Measurements from ENCODE around the gene CROCC2.

Gene CROCC2

DNA sequence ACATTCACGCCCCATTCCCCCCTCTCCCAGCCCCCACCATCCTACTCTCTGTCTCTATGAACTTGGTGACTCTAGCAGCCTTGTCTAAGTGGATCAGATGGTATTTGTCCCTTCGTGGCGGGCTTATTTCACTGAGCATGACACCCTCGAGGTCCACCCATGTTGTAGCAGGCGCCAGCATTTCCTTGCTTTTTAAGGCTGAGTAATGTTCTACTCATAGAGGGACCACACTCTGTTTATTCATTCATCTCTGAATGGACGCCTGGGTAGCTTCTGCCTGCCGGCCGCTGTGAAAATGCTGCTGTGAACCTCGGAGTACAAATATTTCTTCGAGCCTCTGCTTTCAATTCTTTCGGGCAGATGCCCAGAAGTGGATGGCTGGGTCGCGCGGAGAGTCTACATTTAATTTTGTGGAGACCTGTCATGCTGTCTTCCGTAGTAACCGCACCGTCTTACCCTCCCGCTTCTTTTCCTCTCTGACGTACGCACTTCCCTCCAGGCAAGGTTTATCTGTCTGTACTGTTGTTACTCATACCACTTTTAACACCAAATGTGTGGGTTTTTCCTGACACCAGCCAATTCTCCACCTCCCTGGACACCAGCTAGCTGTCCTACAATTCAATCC is 5.6 kb downstream of the CROCC2 start:
- TF ChIP-seq, protein P1, sequence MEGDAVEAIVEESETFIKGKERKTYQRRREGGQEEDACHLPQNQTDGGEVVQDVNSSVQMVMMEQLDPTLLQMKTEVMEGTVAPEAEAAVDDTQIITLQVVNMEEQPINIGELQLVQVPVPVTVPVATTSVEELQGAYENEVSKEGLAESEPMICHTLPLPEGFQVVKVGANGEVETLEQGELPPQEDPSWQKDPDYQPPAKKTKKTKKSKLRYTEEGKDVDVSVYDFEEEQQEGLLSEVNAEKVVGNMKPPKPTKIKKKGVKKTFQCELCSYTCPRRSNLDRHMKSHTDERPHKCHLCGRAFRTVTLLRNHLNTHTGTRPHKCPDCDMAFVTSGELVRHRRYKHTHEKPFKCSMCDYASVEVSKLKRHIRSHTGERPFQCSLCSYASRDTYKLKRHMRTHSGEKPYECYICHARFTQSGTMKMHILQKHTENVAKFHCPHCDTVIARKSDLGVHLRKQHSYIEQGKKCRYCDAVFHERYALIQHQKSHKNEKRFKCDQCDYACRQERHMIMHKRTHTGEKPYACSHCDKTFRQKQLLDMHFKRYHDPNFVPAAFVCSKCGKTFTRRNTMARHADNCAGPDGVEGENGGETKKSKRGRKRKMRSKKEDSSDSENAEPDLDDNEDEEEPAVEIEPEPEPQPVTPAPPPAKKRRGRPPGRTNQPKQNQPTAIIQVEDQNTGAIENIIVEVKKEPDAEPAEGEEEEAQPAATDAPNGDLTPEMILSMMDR (IDR thresholded peaks at IDR 0.05; ENCODE audit: insufficient read depth, low read depth, low read length, missing control alignments) = no peak
- H3K4me3 ChIP-seq (ENCODE audit: low read depth, low read length) = no peak overlapping the region
- no peak for DNase-seq (ENCODE audit: low read depth)

DNA sequence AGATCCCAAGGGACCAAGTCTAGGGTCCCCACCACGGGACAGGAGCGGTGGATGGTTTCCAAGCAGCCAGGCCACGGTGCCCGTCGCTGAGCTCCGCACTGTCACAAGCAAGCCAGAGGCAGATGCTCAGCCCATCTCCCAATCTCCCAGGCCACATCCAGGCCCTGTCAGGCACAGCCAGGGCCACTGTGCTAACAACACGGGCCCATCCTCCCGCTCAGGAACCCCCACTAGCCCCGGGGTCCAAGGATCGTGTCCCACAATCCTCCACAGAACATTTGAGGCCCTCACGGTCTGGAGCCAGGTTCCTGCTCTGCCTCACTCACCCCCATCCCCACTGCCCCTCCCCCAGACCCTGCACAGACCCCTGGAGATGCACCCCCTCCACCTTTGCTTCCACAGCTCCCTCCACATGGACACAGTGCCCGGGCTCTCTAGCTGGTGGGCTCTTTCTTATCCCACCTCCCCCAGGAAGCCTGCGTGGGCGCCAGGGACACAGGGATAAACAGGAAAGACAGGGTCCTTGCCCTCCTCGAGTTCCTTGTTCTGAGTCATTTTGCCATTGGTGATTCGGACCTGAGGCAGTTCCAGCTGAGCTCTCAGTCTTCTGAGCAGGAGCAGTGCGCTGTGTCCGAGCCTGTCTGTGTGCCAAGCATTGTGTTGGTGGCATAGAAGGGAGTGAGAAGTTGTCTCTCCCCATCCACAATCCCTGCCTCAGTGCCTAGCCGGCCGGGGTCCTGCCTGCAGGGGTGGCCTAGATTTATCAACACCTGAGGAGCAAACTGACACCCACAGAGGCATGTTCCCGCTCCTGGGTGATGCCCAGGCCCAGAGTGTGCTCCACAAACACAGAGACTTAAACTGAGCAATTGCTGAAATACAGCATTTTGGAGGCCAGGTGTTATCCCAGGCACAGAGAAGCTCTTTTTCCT is 7.0 kb downstream of the CROCC2 start:
- DNase-seq (ENCODE audit: low read depth) = no peak
- H3K4me3 ChIP-seq (ENCODE audit: low read depth, low read length) = no peak overlapping the region
- TF ChIP-seq, protein P1 (IDR thresholded peaks at IDR 0.05; ENCODE audit: insufficient read depth, low read depth, low read length, missing control alignments) = no peak

DNA sequence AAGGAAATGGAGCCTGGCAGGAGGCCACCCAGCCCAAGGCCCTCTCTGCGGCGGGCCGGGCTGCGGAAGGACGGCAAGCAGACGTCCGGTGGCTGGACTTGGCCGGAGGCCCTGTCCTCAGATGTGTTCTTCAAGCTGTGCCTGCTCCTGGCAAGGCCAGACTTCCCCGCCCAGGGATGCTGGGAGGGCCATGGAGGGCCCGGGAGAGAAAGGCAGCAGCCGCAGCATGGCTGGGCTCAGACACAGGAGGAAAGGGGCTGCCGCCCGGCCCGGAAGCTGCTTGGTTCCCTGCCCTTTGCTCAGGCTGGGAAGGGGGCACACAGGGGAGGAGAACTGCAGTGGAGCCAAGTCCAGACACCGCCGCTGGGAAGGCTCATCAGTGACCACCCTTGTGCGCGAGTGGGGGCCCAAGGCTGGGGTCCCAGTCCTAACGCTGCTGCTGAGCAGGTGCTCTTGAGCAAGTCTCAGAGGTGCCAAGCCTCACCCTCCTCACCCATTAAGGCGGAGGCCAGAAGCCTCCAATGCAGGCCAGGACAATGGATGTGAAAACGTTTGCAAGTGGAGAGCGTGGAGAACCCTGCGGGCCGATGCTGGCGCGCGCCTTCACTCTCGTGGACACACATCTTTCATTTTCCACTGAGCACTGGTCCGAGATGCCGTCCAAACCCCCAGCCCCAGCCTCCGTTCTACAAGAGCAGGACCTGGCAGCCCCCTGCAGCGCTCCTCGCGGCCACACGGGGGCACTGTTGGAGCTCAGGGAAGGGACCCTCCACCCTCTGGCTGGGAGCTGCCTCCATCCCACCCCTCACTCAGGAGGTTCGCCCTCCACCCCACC is 7.9 kb downstream of the CROCC2 start:
- peak; percentile 54 for DNase-seq (ENCODE audit: low read depth)
- TF ChIP-seq, protein P1 (IDR thresholded peaks at IDR 0.05; ENCODE audit: insufficient read depth, low read depth, low read length, missing control alignments) = peak; percentile 92
- H3K4me3 ChIP-seq (ENCODE audit: low read depth, low read length) = no peak overlapping the region

DNA sequence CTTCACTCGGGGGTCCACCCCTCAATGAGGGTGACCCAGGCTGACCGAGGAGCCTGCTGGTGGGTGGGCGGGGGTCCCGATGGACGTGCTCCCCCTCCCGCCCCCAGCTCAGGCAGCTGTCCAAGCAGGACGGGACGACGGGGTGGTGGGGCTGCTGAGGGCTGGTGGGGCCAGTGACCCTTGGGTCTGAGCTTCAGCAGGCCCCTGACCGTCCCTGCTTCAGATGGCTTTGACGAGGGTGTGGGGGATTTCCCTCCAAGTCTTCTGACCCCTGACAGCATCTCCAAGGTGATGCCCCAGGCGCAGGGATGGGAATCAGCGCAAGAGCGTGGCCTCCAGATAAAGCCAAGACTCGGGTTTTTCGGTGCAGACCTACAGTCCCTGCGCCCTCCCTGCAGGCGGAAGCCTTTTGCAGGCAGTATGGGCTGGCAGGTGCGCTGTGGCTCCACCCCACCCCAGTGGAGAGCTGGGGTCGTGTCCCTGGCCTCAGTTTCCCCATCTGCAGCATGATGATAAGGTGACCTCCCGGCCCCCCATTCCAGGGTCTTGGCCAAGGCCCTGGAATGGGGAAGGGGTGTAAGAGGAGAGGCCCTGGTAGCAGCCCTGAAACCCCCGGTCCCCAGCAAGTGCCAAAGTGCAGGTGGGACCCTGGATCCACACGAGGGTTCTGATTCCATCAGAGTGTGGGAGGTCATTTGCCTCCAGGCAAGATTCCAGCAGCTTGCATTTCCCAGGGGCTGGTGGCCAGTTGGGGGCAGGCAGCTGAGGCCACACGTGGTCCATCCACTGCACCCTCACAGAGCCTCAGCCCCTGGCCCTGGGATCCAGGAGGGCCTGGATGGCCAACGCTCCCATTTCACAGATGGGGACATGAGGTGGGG is 8.7 kb downstream of the CROCC2 start:
- TF ChIP-seq, protein P1 (IDR thresholded peaks at IDR 0.05; ENCODE audit: insufficient read depth, low read depth, low read length, missing control alignments) = no peak
- no peak overlapping the region for H3K4me3 ChIP-seq (ENCODE audit: low read depth, low read length)
- no peak for DNase-seq (ENCODE audit: low read depth)

DNA sequence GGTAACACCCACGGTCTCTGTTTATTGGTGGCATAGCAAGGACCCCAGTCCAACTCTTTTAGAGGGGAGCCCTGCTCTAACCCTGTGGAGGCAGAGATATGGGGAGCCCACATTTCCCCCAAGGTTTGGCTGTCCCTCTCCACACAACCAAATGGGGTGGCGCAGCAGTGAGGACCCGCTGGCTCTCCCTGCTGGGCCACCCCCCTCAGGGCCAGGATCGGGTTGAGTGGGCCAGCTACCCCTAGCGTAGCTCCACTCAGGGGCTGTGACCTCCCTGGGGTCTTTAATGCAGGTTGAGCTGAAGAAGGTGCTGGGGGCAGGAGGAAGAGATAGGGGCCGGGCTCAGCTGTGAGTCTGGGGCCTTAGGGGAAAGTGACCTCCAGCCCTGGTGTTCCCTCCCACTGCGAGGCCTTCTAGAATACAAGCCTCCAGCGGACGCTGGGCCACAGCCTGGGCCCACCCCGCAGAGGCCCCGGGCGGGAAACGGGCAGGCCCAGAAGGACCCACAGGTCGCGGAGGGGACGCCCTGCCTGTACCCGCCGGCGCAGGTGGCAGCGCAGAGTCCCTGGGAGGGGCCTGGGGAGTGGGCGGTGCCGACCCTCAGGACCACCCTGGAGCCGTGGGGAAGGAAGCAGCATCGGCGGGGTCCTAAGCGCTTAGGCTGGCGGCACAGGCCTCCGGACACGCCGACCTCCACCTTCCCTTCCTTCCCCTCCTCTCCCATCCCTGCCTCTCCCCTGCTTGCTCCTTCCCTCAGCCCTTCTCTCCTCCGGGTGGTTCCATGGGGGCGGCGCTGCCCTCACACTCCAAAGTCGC is 9.6 kb downstream of the CROCC2 start:
- TF ChIP-seq, protein P1 (IDR thresholded peaks at IDR 0.05; ENCODE audit: insufficient read depth, low read depth, low read length, missing control alignments) = no peak
- no peak for DNase-seq (ENCODE audit: low read depth)
- H3K4me3 ChIP-seq (ENCODE audit: low read depth, low read length) = no peak overlapping the region

Measured in GM12865 (cell line).